SU-DHL-6 (cell line): ENCODE data around the gene LAMP1.

Source experiments
- H2AFZ ChIP-seq: fragments of 200-600 bp; sonication (generic); 2 replicates; pipeline ENCODE4 v1.6.1; 2014; ENCODE audit warnings: low read depth, mild to moderate bottlenecking, moderate library complexity, mixed read lengths, antibody characterized with exemption, low read length; ENCODE audit not compliant: severe bottlenecking
- H3F3A ChIP-seq: fragments of 200-600 bp; shearing (Covaris generic); 2 replicates; pipeline ENCODE4 v1.6.0; 2016; ENCODE audit warnings: antibody characterized with exemption, mild to moderate bottlenecking; ENCODE audit not compliant: insufficient read depth
- H3K27ac ChIP-seq: fragments of 200-600 bp; sonication (generic); 2 replicates; pipeline ENCODE4 v1.5.1; 2016; ENCODE audit warnings: low read depth, mild to moderate bottlenecking, low read length, moderate library complexity, mixed read lengths
- H3K27me3 ChIP-seq: fragments of 200-600 bp; sonication (generic), shearing (Covaris generic); 2 replicates; pipeline ENCODE4 v1.6.0; 2014; ENCODE audit warnings: mild to moderate bottlenecking, low read length
- H3K36me3 ChIP-seq: fragments of 200-600 bp; sonication (generic); 2 replicates; pipeline ENCODE4 v1.6.1; 2014; ENCODE audit warnings: mild to moderate bottlenecking, low read length, mixed read lengths
- H3K4me2 ChIP-seq: fragments of 300-600, 200-600 bp; shearing (Covaris generic), sonication (generic); 2 replicates; pipeline ENCODE4 v1.6.0; 2014; ENCODE audit warnings: low read length, low read depth, mild to moderate bottlenecking; ENCODE audit not compliant: poor library complexity, severe bottlenecking
- H3K4me3 ChIP-seq: fragments of 200-600 bp; sonication (generic); 2 replicates; pipeline ENCODE4 v1.5.1; 2014; ENCODE audit warnings: antibody characterized with exemption, low read length, mild to moderate bottlenecking, mixed read lengths; ENCODE audit not compliant: insufficient read depth, poor library complexity, severe bottlenecking
- H3K79me2 ChIP-seq: fragments of 200-600 bp; sonication (generic); 2 replicates; pipeline ENCODE4 v1.6.1; 2014; ENCODE audit warnings: mild to moderate bottlenecking, low read length, moderate library complexity; ENCODE audit not compliant: insufficient read depth
- H3K9ac ChIP-seq: fragments of 200-600 bp; sonication (generic); 2 replicates; pipeline ENCODE4 v1.7.0; 2014; ENCODE audit warnings: mild to moderate bottlenecking, low read length
- H3K9me2 ChIP-seq: fragments of 200-600 bp; sonication (generic); replicated peaks from 2 replicates; pipeline ENCODE4 v1.6.1; 2014; ENCODE audit warnings: low read length; ENCODE audit not compliant: insufficient read depth
- H3K9me3 ChIP-seq: fragments of 200-600 bp; sonication (generic); 2 replicates; pipeline ENCODE4 v1.6.1; 2014; ENCODE audit warnings: low read length, mixed read lengths; ENCODE audit not compliant: insufficient read depth
- H4K20me1 ChIP-seq: fragments of 200-600 bp; sonication (generic); 2 replicates; pipeline ENCODE4 v1.6.1; 2014; ENCODE audit warnings: low read depth, mild to moderate bottlenecking, antibody characterized with exemption, low read length, moderate library complexity, mixed read lengths
- CTCF ChIP-seq: fragments of 200-600 bp; sonication (generic); IDR thresholded peaks from one replicate; pipeline ENCODE4 v1.5.1; 2017; ENCODE audit warnings: antibody characterized with exemption, mild to moderate bottlenecking, low read length, moderate library complexity; ENCODE audit not compliant: insufficient read depth, poor library complexity, severe bottlenecking
- EZH2phosphoT487 ChIP-seq: fragments of 200-600 bp; sonication (generic), shearing (Covaris generic); conservative IDR thresholded peaks from 2 replicates; pipeline ENCODE4 v1.6.1; 2018; ENCODE audit warnings: mild to moderate bottlenecking, antibody characterized with exemption, low read length, moderate library complexity, mixed read lengths

LAMP1 gene

GRCh38 chr13:113324398-113324797, 27.4 kb downstream of the LAMP1 start:
- Histone ChIP-seq H3K9me2 (no peaks in the 10 kb centered on the region), H3K4me2 (no peak overlapping the region), H3K79me2 (no peaks in the 10 kb centered on the region), H3K9ac (no peak overlapping the region), H3F3A (no peaks in the 10 kb centered on the region), H3K36me3 (no peaks in the 10 kb centered on the region), H3K27ac (no peak overlapping the region), H3K27me3 (no peaks in the 10 kb centered on the region), H4K20me1 (no peaks in the 10 kb centered on the region), H3K9me3 (no peaks in the 10 kb centered on the region), H3K4me3 (no peak overlapping the region), H2AFZ (no peak overlapping the region)
- TF ChIP-seq EZH2phosphoT487 (no peak), CTCF (no peak)

GRCh38 chr13:113325779-113326178, 28.7 kb downstream of the LAMP1 start:
- Histone ChIP-seq H3K27ac (no peak overlapping the region), H3K4me2 (no peak overlapping the region), H3F3A (no peaks in the 10 kb centered on the region), H3K4me3 (no peak overlapping the region), H3K9me2 (no peaks in the 10 kb centered on the region), H3K36me3 (no peaks in the 10 kb centered on the region), H3K9ac (no peak overlapping the region), H4K20me1 (no peaks in the 10 kb centered on the region), H3K9me3 (no peaks in the 10 kb centered on the region), H3K27me3 (no peaks in the 10 kb centered on the region), H3K79me2 (no peaks in the 10 kb centered on the region), H2AFZ (no peak overlapping the region)
- TF ChIP-seq EZH2phosphoT487 (no peak), CTCF (no peak)

- Histone ChIP-seq H3F3A (no peaks in the 10 kb centered on the region), H2AFZ (no peak overlapping the region), H3K27me3 (no peaks in the 10 kb centered on the region), H3K36me3 (no peaks in the 10 kb centered on the region), H3K9ac (no peak overlapping the region), H3K4me3 (no peak overlapping the region), H3K9me2 (no peaks in the 10 kb centered on the region), H3K4me2 (no peak overlapping the region), H3K27ac (no peak overlapping the region), H3K79me2 (no peaks in the 10 kb centered on the region), H3K9me3 (no peaks in the 10 kb centered on the region), H4K20me1 (no peaks in the 10 kb centered on the region)
- TF ChIP-seq EZH2phosphoT487 = no peak
- TF ChIP-seq CTCF = no peak
Observed at GRCh38 chr13:113327391-113327765, 30.3 kb downstream of the LAMP1 start.
